ENCODE data around the gene PCDH8. TPM values are rescaled to one million over a fixed set of nuclear protein-coding genes. Genes with fewer than 3 reads are reported as not detected.

PCDH8 gene
- total RNA-seq, 1 experiment from 2014 or later, result not detected

DNA sequence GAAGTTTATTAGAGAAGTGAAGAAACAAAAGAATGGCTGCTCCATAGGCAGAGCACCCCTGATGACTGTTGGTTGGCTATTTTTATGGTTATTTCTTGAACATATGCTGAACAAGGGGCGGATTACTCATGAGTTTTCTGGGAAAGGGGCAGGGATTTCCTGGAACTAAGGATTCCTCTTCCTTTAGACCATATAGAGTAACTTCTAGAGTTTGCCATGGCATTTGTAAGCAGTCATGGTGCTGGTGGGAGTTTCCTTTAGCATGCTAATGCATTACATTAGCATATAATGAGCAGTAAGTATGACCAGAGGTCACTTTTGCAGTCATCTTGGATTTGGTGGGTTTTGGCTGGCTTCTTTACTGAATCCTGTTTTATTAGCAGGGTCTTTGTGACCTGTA is 38.7 kb upstream of the PCDH8 start:
- CTCF ChIA-PET, result no interaction called here
- Histone ChIP-seq H3K4me1 (peaks cover 11% of the 10 kb centered on the region), H3K36me3 (ENCODE audit: control insufficient read depth, insufficient read depth, low read length) (no peaks in the 10 kb centered on the region), H3K9me3 (no peaks in the 10 kb centered on the region), H3K4me3 (ENCODE audit: low read depth, low read length) (no peak overlapping the region), H3K27me3 (replicated peaks; ENCODE audit: control insufficient read depth, insufficient read depth, low read length) (no peaks in the 10 kb centered on the region)
- DNase-seq, result no peak
- intact Hi-C loops (cut with micrococcal nuclease; ENCODE audit: unreplicated experiment), result no loop called here
- no peaks in the 10 kb centered on the region for H3K36me3 Mint-ChIP-seq (ENCODE audit: insufficient read depth, unreplicated experiment)
- H3K27me3 Mint-ChIP-seq (ENCODE audit: insufficient read depth, unreplicated experiment), result peaks cover 11% of the 10 kb centered on the region
- POLR2A ChIA-PET, result no interaction called here
- TF ChIP-seq CTCF (IDR thresholded peaks at IDR 0.05; ENCODE audit: insufficient read depth in 1 of 2, low read depth in 1 of 2, low read length in 1 of 2, severe bottlenecking in 1 of 2, unreplicated experiment in 1 of 2), result no peak
- no peaks in the 10 kb centered on the region for H3K9me3 Mint-ChIP-seq (ENCODE audit: unreplicated experiment)
- peaks cover 11% of the 10 kb centered on the region for H3K4me1 Mint-ChIP-seq (ENCODE audit: low read depth, unreplicated experiment)
- no TSS peak for BruUV-seq (replicated peaks)
- H3K27ac Mint-ChIP-seq (ENCODE audit: unreplicated experiment), result no peak overlapping the region
- no peak overlapping the region for H3K4me3 Mint-ChIP-seq (ENCODE audit: unreplicated experiment)

- no peak for TF ChIP-seq CTCF (IDR thresholded peaks at IDR 0.05; ENCODE audit: insufficient read depth in 1 of 2, low read depth in 1 of 2, low read length in 1 of 2, severe bottlenecking in 1 of 2, unreplicated experiment in 1 of 2)
- Histone ChIP-seq H3K36me3 (ENCODE audit: control insufficient read depth, insufficient read depth, low read length) (no peaks in the 10 kb centered on the region), H3K4me3 (ENCODE audit: low read depth, low read length) (no peak overlapping the region), H3K27me3 (replicated peaks; ENCODE audit: control insufficient read depth, insufficient read depth, low read length) (no peaks in the 10 kb centered on the region), H3K9me3 (no peaks in the 10 kb centered on the region), H3K4me1 (peaks cover 11% of the 10 kb centered on the region)
- Mint-ChIP-seq H3K27ac (ENCODE audit: unreplicated experiment) (no peak overlapping the region), H3K4me1 (ENCODE audit: low read depth, unreplicated experiment) (peaks cover 11% of the 10 kb centered on the region), H3K27me3 (ENCODE audit: insufficient read depth, unreplicated experiment) (peaks cover 3% of the 10 kb centered on the region), H3K36me3 (ENCODE audit: insufficient read depth, unreplicated experiment) (no peaks in the 10 kb centered on the region), H3K9me3 (ENCODE audit: unreplicated experiment) (no peaks in the 10 kb centered on the region), H3K4me3 (ENCODE audit: unreplicated experiment) (no peak overlapping the region)
- ChIA-PET POLR2A (no interaction called here), CTCF (no interaction called here)
- BruUV-seq (replicated peaks), result no TSS peak
- no peak for DNase-seq
- intact Hi-C loops (cut with micrococcal nuclease; ENCODE audit: unreplicated experiment), result no loop called here
Measured at GRCh38 chr13:52885141-52885540, 36.7 kb upstream of the PCDH8 start.

DNA sequence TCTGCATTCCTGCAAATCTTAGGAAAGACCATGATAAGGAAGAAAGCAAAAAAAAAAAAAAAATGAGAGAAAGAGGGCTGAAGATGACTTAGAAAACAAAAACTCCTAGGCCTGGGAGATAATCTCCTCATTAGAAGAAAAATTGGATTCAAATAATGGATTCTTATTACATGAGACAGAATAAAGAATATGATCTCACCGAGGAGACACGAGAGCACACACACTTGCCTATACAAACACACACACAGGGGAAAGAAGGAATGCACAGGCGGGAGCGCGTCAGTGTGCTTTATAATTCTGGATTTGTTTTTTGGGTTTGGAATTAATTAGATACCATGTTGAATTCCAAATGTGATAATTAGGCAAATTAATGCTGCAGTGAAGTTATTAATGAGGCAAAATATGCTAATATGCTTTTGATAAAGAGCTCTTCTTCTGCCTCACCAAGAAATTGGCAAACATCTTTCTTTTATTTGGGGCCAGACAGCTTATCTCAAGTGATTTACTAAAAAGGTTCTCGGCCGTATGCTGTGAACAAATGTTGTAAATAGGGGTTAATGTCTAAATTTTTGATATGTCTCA is 36.1 kb upstream of the PCDH8 start:
- ChIA-PET CTCF (no interaction called here), POLR2A (no interaction called here)
- no peak for DNase-seq
- Histone ChIP-seq H3K27me3 (replicated peaks; ENCODE audit: control insufficient read depth, insufficient read depth, low read length) (no peaks in the 10 kb centered on the region), H3K4me1 (peaks cover 11% of the 10 kb centered on the region), H3K9me3 (no peaks in the 10 kb centered on the region), H3K36me3 (ENCODE audit: control insufficient read depth, insufficient read depth, low read length) (no peaks in the 10 kb centered on the region), H3K4me3 (ENCODE audit: low read depth, low read length) (no peak overlapping the region)
- intact Hi-C loops (cut with micrococcal nuclease; ENCODE audit: unreplicated experiment), result no loop called here
- peaks cover 11% of the 10 kb centered on the region for H3K4me1 Mint-ChIP-seq (ENCODE audit: low read depth, unreplicated experiment)
- no peak for TF ChIP-seq CTCF (IDR thresholded peaks at IDR 0.05; ENCODE audit: insufficient read depth in 1 of 2, low read depth in 1 of 2, low read length in 1 of 2, severe bottlenecking in 1 of 2, unreplicated experiment in 1 of 2)
- H3K4me3 Mint-ChIP-seq (ENCODE audit: unreplicated experiment), result no peak overlapping the region
- BruUV-seq (replicated peaks), result no TSS peak
- H3K36me3 Mint-ChIP-seq (ENCODE audit: insufficient read depth, unreplicated experiment), result no peaks in the 10 kb centered on the region
- no peaks in the 10 kb centered on the region for H3K9me3 Mint-ChIP-seq (ENCODE audit: unreplicated experiment)
- no peak overlapping the region for H3K27ac Mint-ChIP-seq (ENCODE audit: unreplicated experiment)
- H3K27me3 Mint-ChIP-seq (ENCODE audit: insufficient read depth, unreplicated experiment), result peaks cover 7% of the 10 kb centered on the region

All from Caco-2 (cell line).